ENCODE measurements around the gene TSPAN13.
"Not testable (repeated sequence)": the region's sequence is repeated elsewhere in the genome, so short reads cannot be mapped to it uniquely, and the experiment has no call there.

TSPAN13 gene

DNA sequence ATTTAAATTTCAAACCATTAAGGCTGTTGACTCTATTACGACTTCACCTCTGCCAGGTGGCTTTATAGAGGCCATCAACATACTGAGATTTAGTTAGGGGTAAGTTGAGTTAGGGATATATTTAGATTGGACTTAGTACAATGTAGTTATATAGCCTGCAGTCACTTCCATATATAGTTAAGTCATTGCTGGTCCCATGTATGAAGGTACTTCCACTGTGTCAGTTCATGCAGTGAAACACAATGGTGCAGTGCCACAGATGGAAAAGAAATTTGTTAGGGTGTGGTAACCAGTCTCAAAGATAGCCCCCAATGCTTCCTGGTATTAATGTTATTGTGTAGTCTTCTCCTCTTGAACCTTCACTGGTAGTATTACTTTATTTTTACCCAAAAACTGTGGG, 12.6 kb upstream of the TSPAN13 start:
- no peak for DNase-seq (ENCODE audit: low read depth in 2 of 2)

- DNase-seq (ENCODE audit: low read depth in 2 of 2), result no peak
These were observed 11.9 kb upstream of the TSPAN13 start for GRCh38 chr7:16741676-16742075.

DNA sequence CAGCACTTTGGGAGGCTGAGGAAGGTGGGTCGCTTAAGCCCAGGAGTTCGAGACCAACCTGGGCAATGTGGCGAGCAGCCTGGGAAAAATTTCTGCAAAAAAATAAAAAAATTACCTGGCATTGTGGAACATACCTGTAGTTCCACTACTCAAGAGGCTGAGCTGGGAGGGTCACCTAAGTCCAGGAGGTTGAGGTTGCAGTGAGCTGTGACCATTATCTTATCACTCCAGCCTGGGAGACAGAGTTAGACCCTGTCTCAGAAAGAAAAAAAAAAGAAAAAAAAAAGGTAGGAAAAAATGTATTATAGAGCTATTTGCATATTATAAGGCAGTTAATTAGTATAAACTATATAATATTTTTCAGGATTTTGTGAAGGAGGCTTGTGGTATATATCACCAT, 11.0 kb upstream of the TSPAN13 start:
- DNase-seq (ENCODE audit: low read depth in 2 of 2), result no peak

- no peak for DNase-seq (ENCODE audit: low read depth in 2 of 2)
These were observed 10.3 kb upstream of the TSPAN13 start for GRCh38 chr7:16743236-16743635.

GRCh38 chr7:16744518-16745250, 8.9 kb upstream of the TSPAN13 start:
- DNase-seq (ENCODE audit: low read depth in 2 of 2), result no peak

GRCh38 chr7:16745645-16746044, 7.9 kb upstream of the TSPAN13 start:
- DNase-seq (ENCODE audit: low read depth in 2 of 2), result no peak

- no peak for DNase-seq (ENCODE audit: low read depth in 2 of 2)
These were observed 6.5 kb upstream of the TSPAN13 start for GRCh38 chr7:16747102-16747501.

DNA sequence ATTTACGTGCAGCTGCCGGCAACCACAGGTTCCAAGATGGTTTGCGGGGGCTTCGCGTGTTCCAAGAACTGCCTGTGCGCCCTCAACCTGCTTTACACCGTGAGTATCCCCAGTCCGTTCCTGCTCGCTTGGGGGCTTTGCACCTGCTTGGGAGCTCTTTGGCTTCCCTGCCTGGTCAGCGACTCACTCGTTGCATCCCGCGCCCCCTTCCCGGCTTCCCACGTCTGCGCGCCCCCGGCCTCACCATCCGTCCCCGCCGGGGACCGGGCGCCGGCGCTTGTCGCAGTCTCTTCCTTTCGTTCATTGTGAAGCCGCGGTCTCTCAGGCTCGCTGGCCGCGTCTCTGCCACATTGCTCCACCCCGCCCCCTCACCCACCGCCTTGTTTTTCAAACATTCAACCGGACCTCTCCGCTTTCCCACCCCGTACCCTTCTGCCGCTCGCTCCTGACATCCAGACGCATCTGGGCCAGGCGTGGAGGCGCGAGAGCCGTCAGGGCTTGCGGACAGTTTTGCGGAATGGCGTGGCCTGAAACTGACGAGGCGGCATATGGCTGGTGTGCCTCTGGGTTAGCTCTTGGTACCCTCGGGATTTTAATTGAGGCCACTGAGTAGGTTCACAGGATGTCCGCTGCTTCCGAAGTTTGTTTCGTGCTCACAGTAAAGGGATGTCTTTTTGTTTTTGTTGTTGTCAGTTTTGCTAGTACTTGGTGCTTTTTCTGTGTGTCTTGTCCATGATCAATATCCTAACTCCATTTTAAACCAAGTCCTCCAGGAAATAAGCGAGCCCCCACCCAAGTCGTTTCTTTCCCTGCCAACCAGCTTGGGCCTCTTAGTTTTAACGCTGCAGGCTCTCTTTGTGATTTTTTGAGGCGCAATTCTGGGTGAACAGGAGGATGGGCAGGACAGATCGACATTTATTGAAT, 639 bp downstream of the TSPAN13 start:
- peak in 1 of 2 donors; percentile 4 for DNase-seq (ENCODE audit: low read depth in 2 of 2)

GRCh38 chr7:16754856-16755317, 1.3 kb downstream of the TSPAN13 start:
- DNase-seq (ENCODE audit: low read depth in 2 of 2), result no peak

DNA sequence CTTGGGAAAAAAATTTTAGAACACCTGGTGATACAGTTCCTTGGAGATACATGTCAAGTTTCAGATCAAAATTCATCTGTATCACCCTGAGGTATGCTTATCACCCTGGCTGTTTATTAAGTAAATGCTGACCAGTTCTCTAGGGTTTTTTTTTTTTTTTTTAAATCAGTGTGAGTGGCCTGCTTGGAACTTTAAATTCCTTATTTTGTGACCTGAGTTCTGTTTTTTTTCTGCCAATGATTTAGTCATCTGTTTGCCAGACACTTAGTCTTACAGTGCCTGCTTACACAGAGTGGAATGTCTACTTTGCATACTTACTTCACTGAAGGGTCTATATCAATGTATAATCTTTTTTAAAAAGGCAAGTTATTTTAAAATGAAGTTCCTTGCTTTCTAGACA, 1.8 kb downstream of the TSPAN13 start:
- DNase-seq (ENCODE audit: low read depth in 2 of 2), result no peak

- DNase-seq (ENCODE audit: low read depth in 2 of 2), result no peak
These were observed 4.5 kb downstream of the TSPAN13 start for GRCh38 chr7:16758036-16758435.

GRCh38 chr7:16758631-16759611, 5.4 kb downstream of the TSPAN13 start:
- DNase-seq (ENCODE audit: low read depth in 2 of 2), result no peak

DNA sequence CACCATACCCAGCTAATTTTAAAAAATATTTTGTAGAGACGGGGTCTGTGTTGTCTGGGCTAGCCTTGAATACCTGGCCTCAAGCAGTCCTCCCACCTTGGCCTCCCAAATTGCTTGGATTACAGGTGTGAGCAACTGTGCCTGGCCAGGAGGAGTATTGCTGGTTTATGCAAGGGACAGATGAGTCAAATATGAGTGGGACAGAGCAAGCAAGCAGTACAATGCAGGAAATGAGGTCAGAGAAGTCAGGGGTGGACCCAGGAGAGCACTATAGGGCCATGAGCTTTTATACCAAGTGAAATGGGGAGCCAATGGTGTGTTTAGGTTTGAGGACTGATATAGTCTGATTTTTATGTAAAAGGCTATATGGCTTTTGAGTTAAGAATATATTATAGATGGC, 6.3 kb downstream of the TSPAN13 start:
- no peak for DNase-seq (ENCODE audit: low read depth in 2 of 2)

- DNase-seq (ENCODE audit: low read depth in 2 of 2), result no peak
These were observed 8.6 kb downstream of the TSPAN13 start for GRCh38 chr7:16762177-16762576.

- no peak for DNase-seq (ENCODE audit: low read depth in 2 of 2)
These were observed 11.4 kb downstream of the TSPAN13 start for GRCh38 chr7:16764942-16765341.

GRCh38 chr7:16765436-16765859, 11.9 kb downstream of the TSPAN13 start:
- no peak for DNase-seq (ENCODE audit: low read depth in 2 of 2)

DNA sequence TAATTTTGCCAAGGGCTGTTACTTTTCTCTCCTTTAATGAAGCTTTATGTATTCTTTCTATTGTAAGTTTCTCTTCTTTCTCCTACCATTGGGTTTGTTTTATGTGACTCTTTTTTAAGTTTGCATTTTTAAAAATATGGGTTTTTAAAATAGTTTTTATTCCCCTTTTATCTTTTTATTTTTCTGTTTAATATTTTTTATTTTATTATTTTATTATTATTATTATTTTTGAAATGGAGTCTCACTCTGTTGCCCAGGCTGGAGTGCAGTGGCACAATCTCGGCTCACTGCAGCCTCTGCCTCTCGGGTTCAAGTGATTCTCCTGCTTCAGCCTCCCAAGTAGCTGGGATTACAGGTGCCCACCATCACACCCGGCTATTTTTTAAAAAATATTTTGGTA, 16.4 kb downstream of the TSPAN13 start:
- DNase-seq (ENCODE audit: low read depth in 2 of 2), result not testable (repeated sequence)

- no peak for DNase-seq (ENCODE audit: low read depth in 2 of 2)
These were observed 17.2 kb downstream of the TSPAN13 start for GRCh38 chr7:16770657-16771329.

- DNase-seq (ENCODE audit: low read depth in 2 of 2), result no peak
These were observed 19.8 kb downstream of the TSPAN13 start for GRCh38 chr7:16773326-16773725.

- DNase-seq (ENCODE audit: low read depth in 2 of 2), result no peak
These were observed 20.3 kb downstream of the TSPAN13 start for GRCh38 chr7:16773884-16774283.

DNA sequence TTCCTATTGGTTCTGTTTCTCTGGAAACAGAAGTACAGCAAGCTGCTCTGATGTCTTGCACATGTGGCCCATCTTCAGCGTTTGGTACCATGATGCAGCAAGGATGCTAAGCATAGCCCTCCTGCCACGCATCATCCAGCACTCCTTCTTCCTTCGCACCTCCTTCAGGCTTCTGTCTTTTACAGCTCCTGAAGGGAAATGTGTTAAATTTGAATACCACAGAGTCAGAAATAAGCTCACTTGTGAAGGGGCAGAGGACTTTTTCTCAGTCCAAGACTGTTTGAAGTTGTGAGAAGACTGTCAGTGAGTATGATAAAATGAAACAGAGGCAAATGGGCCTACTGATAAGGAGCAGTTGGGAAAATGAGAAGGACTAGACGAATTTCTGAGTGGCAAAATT, 20.7 kb downstream of the TSPAN13 start:
- DNase-seq (ENCODE audit: low read depth in 2 of 2), result no peak
